ENCODE measurements around the gene MYORG.

MYORG gene

GRCh38 chr9:34374339-34374738, 2.4 kb downstream of the MYORG start:
- Histone ChIP-seq H3K4me2 (ENCODE audit: insufficient read depth, low read length) (no peak overlapping the region), H2AFZ (ENCODE audit: low read depth, low read length) (no peak overlapping the region), H3K79me2 (ENCODE audit: insufficient read depth, low read length) (no peaks in the 10 kb centered on the region), H3K4me3 (ENCODE audit: low read depth in 1 of 2, low read length in 2 of 2) (no peak overlapping the region), H3K27ac (ENCODE audit: low read length) (no peak overlapping the region), H3K4me1 (ENCODE audit: insufficient read depth, low read length) (peaks cover 27% of the 10 kb centered on the region), H3K9me3 (ENCODE audit: insufficient read depth, low read length, severe bottlenecking) (no peaks in the 10 kb centered on the region), H3K36me3 (ENCODE audit: insufficient read depth, low read length) (no peaks in the 10 kb centered on the region), H3K9ac (ENCODE audit: low read depth, low read length) (no peak overlapping the region), H3K27me3 (ENCODE audit: insufficient read depth, low read length, poor library complexity) (no peaks in the 10 kb centered on the region), H4K20me1 (ENCODE audit: insufficient read depth, low read length) (0 out of 2 replicates have a peak, but pooled peaks cover 7% of the 10 kb centered on the region)
- DNase-seq (no peak), ATAC-seq (ENCODE audit: insufficient read depth, low read depth) (no peak)
- TF ChIP-seq, protein P1, sequence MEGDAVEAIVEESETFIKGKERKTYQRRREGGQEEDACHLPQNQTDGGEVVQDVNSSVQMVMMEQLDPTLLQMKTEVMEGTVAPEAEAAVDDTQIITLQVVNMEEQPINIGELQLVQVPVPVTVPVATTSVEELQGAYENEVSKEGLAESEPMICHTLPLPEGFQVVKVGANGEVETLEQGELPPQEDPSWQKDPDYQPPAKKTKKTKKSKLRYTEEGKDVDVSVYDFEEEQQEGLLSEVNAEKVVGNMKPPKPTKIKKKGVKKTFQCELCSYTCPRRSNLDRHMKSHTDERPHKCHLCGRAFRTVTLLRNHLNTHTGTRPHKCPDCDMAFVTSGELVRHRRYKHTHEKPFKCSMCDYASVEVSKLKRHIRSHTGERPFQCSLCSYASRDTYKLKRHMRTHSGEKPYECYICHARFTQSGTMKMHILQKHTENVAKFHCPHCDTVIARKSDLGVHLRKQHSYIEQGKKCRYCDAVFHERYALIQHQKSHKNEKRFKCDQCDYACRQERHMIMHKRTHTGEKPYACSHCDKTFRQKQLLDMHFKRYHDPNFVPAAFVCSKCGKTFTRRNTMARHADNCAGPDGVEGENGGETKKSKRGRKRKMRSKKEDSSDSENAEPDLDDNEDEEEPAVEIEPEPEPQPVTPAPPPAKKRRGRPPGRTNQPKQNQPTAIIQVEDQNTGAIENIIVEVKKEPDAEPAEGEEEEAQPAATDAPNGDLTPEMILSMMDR (IDR thresholded peaks at IDR 0.05; ENCODE audit: borderline replicate concordance, extremely low read depth, low read length, poor library complexity, severe bottlenecking) = no peak
- no peak for TF ChIP-seq EZH2 (IDR thresholded peaks at IDR 0.05; ENCODE audit: borderline replicate concordance, low read depth, low read length, severe bottlenecking)

- ATAC-seq (ENCODE audit: insufficient read depth, low read depth) (no peak), DNase-seq (no peak)
- Histone ChIP-seq H3K79me2 (ENCODE audit: insufficient read depth, low read length) (no peaks in the 10 kb centered on the region), H2AFZ (ENCODE audit: low read depth, low read length) (no peak overlapping the region), H3K4me1 (ENCODE audit: insufficient read depth, low read length) (peaks cover 22% of the 10 kb centered on the region), H3K4me2 (ENCODE audit: insufficient read depth, low read length) (no peak overlapping the region), H3K27me3 (ENCODE audit: insufficient read depth, low read length, poor library complexity) (no peaks in the 10 kb centered on the region), H4K20me1 (ENCODE audit: insufficient read depth, low read length) (0 out of 2 replicates have a peak, but pooled peaks cover 7% of the 10 kb centered on the region), H3K9ac (ENCODE audit: low read depth, low read length) (no peak overlapping the region), H3K9me3 (ENCODE audit: insufficient read depth, low read length, severe bottlenecking) (no peaks in the 10 kb centered on the region), H3K36me3 (ENCODE audit: insufficient read depth, low read length) (no peaks in the 10 kb centered on the region), H3K27ac (ENCODE audit: low read length) (no peak overlapping the region), H3K4me3 (ENCODE audit: low read depth in 1 of 2, low read length in 2 of 2) (no peak overlapping the region)
- TF ChIP-seq EZH2 (IDR thresholded peaks at IDR 0.05; ENCODE audit: borderline replicate concordance, low read depth, low read length, severe bottlenecking) = no peak
- TF ChIP-seq, protein P1 (IDR thresholded peaks at IDR 0.05; ENCODE audit: borderline replicate concordance, extremely low read depth, low read length, poor library complexity, severe bottlenecking) = no peak
Observed at GRCh38 chr9:34373749-34374148, 2.9 kb downstream of the MYORG start.

- Histone ChIP-seq H3K4me2 (ENCODE audit: insufficient read depth, low read length) (no peak overlapping the region), H3K36me3 (ENCODE audit: insufficient read depth, low read length) (no peaks in the 10 kb centered on the region), H3K9ac (ENCODE audit: low read depth, low read length) (no peak overlapping the region), H3K4me1 (ENCODE audit: insufficient read depth, low read length) (peaks cover 22% of the 10 kb centered on the region), H3K79me2 (ENCODE audit: insufficient read depth, low read length) (no peaks in the 10 kb centered on the region), H3K4me3 (ENCODE audit: low read depth in 1 of 2, low read length in 2 of 2) (no peak overlapping the region), H3K27ac (ENCODE audit: low read length) (no peak overlapping the region), H2AFZ (ENCODE audit: low read depth, low read length) (no peak overlapping the region), H4K20me1 (ENCODE audit: insufficient read depth, low read length) (0 out of 2 replicates have a peak, but pooled peaks cover 7% of the 10 kb centered on the region), H3K9me3 (ENCODE audit: insufficient read depth, low read length, severe bottlenecking) (no peaks in the 10 kb centered on the region), H3K27me3 (ENCODE audit: insufficient read depth, low read length, poor library complexity) (no peaks in the 10 kb centered on the region)
- TF ChIP-seq, protein P1 (IDR thresholded peaks at IDR 0.05; ENCODE audit: borderline replicate concordance, extremely low read depth, low read length, poor library complexity, severe bottlenecking) = no peak
- no peak for TF ChIP-seq EZH2 (IDR thresholded peaks at IDR 0.05; ENCODE audit: borderline replicate concordance, low read depth, low read length, severe bottlenecking)
- no peak for ATAC-seq (ENCODE audit: insufficient read depth, low read depth)
- no peak for DNase-seq
Observed at GRCh38 chr9:34372467-34373011, 4.2 kb downstream of the MYORG start.
